Measurements from ENCODE around the gene CALHM6.

DNA sequence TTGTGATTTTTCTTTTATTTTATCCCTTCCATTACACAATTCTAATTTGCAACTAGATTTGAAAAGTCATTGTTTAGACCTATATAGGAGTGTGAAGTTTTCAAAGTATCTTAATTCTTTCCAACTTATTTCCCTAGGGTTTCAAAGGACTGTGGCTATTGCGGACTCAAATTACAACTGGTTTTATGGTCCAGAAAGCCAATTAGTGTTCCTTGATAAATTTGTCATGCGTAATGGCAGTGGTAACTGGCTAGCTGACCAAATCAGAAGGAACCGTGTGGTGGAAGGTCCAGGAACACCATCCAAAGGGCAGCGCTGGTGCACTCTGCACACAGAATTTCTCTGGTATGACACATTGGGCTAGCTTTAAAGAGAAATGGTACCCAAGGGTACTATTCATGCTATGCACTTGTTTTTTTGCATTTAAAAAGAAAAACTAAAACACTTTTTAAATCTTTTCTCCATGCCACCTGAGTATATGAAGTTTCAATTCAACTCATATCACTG, 27.9 kb upstream of the CALHM6 start:
- TF ChIP-seq CTCF (IDR thresholded peaks at IDR 0.05) (no peak), EZH2 (IDR thresholded peaks at IDR 0.05) (no peak), EZH2phosphoT487 (IDR thresholded peaks at IDR 0.05) (no peak)
